ENCODE data around the gene DSCAM. TPM values are rescaled to one million over a fixed set of nuclear protein-coding genes. Genes with fewer than 3 reads are reported as not detected.
"Not testable (repeated sequence)": the region's sequence is repeated elsewhere in the genome, so short reads cannot be mapped to it uniquely, and the experiment has no call there.

The DSCAM gene
- total RNA-seq, 3 donors from 2014 or later: not detected

DNA sequence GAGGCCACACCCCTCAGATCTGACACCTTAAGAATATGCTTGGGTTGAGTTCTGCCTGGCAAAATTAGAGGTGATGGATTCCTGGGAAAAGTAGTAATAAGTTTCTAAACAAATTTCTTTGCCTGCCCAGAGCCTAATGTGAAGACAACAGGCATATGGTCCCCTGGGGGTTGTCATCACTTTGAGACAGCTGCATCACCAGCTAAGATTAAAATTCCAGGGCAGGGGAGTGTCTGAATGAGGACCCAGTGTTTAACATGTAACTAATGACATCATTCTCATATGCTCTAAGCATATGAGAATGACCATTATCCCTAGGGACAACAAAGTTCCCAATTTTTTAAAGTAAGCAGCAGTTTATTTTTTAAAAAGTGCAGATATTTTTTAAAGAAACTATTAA lies 547.5 kb downstream of the DSCAM start:
- H3K4me3 Mint-ChIP-seq: no peak overlapping the region

DNA sequence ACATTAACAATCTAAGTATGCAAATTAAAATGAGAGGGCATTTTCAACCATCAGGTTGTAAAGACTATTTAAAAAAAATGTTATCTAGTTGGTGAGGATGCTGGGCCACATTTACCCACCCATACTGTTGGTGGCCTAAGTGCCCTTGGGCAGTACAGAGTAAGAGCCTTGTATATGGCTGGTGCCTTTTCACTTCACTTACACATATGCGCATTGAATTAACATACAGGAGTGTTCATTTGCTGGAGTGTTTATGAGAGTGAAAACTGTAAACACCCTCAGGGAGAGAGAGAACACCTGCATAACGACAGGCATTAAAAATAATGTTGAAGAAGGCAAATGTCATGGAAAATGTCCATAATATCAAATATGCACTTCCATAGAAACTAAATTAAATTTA lies 552.6 kb downstream of the DSCAM start:
- Mint-ChIP-seq H3K36me3 (ENCODE audit: insufficient read depth) (no peaks in the 10 kb centered on the region), H3K4me3 (no peak overlapping the region), H3K9me3 (peaks cover 3% of the 10 kb centered on the region), H3K4me1 (ENCODE audit: low read depth) (no peaks in the 10 kb centered on the region), H3K27me3 (ENCODE audit: low read depth) (peaks cover 4% of the 10 kb centered on the region)
- DNase-seq (no peak), ATAC-seq (no peak)

More for the DNA sequence above, 547.5 kb downstream of the DSCAM start:
- Mint-ChIP-seq H3K9me3 (peaks cover 16% of the 10 kb centered on the region), H3K4me1 (ENCODE audit: low read depth) (no peaks in the 10 kb centered on the region), H3K27me3 (ENCODE audit: low read depth) (no peaks in the 10 kb centered on the region), H3K36me3 (ENCODE audit: insufficient read depth) (no peaks in the 10 kb centered on the region)
- ATAC-seq (no peak), DNase-seq (no peak)

DNA sequence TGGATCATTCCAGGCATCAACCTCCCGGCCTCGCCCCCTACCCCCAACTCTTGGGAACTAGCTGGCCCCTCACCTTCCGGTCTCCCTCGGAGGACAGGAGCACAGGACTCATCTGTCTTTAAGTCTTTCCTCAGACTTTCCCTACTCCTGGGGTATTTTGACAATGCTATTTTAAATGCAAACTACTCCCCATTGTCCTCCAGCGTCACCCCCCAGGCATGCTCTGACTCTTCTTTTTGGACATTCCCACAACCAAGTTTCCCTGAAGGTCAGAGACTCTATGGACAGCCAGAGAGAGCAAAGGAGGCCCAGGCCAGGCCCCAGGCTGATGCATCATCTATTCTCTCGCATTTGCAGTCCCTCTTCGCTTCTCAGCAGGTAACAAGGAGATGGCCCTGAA lies 555.4 kb downstream of the DSCAM start:
- DNase-seq (no peak), ATAC-seq (no peak)
- H3K4me1 Mint-ChIP-seq (ENCODE audit: low read depth): no peaks in the 10 kb centered on the region
- peaks cover 4% of the 10 kb centered on the region for H3K27me3 Mint-ChIP-seq (ENCODE audit: low read depth)
- H3K9me3 Mint-ChIP-seq: peaks cover 3% of the 10 kb centered on the region
- no peak overlapping the region for H3K4me3 Mint-ChIP-seq
- H3K36me3 Mint-ChIP-seq (ENCODE audit: insufficient read depth): no peaks in the 10 kb centered on the region

DNA sequence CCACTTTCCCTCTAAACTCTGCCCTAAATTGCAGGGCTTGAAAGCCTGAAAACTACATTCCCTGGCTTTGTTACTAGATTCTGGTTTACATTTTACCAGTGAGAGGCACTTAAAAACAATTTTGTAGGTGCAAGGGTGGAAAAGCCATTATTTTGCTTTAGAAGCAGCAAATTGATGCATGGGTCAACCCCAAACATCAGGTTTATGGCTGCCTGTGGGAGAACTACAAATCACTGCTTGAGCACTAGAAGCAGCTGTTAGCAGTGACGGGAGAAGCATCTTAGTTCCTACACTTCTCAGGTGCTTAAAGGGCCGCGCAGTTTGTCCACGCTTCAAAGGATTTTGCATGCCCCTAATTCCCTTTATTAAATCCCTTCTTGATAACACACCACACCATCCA lies 562.5 kb downstream of the DSCAM start:
- no peak for ATAC-seq
- Mint-ChIP-seq H3K4me1 (ENCODE audit: low read depth) (no peaks in the 10 kb centered on the region), H3K4me3 (no peak overlapping the region)

DNA sequence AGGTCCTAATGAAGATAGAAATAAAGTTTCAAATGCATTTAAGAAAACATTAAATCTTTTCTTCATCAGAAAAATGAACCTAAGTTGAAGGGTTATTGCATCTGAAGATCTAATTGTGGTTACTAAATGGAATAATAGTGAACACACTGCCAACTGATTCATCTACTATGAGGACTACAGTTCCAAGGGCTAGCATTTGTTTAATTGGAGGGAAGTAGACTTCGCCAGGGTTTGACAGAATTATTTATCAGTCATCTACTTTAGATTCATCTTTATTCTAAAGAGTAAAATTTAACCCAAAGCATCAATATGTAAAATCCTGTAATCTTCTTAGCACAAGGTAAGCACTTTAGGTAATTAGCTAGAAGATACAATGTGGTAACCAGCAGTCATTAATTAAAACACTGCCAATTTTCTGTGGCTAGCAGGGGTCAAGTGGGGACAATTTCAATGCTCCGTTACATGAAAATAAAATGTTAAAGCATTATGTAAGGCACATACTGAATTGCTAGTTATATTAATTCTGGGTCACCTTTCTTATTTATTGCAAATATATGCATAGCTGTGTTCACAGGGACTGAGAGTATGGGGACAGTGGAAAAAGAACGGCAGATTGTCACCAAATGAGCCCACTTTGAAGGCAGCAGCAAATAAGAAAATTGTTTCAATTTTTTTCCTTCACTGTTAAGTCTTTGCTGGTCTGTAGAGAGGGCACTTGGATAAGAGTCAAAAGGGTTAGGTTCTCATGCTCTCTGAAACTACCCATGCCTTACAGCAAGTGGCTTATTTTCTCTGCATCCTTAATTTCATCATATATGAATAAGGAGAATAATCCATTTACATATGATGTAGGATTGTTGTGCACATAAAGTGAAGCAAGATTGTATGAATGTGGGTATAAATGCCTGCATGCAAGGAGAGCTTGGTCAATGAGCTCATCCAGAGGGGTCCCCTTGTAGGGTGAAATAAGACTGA lies 563.8 kb downstream of the DSCAM start:
- ATAC-seq (no peak), DNase-seq (no peak)
- H3K36me3 Mint-ChIP-seq (ENCODE audit: insufficient read depth): no peaks in the 10 kb centered on the region
- no peaks in the 10 kb centered on the region for H3K4me1 Mint-ChIP-seq (ENCODE audit: low read depth)
- H3K4me3 Mint-ChIP-seq: no peak overlapping the region
- H3K9me3 Mint-ChIP-seq: peaks cover 6% of the 10 kb centered on the region
- no peaks in the 10 kb centered on the region for H3K27me3 Mint-ChIP-seq (ENCODE audit: low read depth)

More for the DNA sequence above, 562.5 kb downstream of the DSCAM start:
- peaks cover 6% of the 10 kb centered on the region for H3K9me3 Mint-ChIP-seq
- H3K36me3 Mint-ChIP-seq (ENCODE audit: insufficient read depth): no peaks in the 10 kb centered on the region
- no peaks in the 10 kb centered on the region for H3K27me3 Mint-ChIP-seq (ENCODE audit: low read depth)
- no peak for DNase-seq

DNA sequence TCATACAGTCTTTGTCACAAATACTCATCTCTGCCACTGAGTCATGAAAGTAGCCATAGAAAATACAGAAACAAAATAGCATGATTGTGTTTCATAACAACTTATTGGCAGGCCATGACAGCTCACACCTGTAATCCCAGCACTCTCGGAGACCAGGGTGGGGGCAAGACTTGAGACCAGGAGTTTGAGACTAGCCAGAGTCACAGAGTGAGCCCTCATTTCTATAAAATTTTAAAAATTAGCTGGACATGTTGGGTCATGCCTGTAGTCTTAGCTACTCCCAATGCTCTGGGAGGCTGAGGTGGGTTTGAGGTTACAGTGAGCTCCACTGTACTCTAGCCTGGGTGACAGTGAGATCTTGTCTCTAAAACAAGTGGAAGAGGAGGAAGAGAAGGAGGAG lies 568.6 kb downstream of the DSCAM start:
- ATAC-seq (no peak), DNase-seq (no peak)
- H3K27me3 Mint-ChIP-seq (ENCODE audit: low read depth): no peaks in the 10 kb centered on the region
- H3K36me3 Mint-ChIP-seq (ENCODE audit: insufficient read depth): no peaks in the 10 kb centered on the region
- no peaks in the 10 kb centered on the region for H3K4me1 Mint-ChIP-seq (ENCODE audit: low read depth)
- no peak overlapping the region for H3K4me3 Mint-ChIP-seq
- H3K9me3 Mint-ChIP-seq: peaks cover 12% of the 10 kb centered on the region

DNA sequence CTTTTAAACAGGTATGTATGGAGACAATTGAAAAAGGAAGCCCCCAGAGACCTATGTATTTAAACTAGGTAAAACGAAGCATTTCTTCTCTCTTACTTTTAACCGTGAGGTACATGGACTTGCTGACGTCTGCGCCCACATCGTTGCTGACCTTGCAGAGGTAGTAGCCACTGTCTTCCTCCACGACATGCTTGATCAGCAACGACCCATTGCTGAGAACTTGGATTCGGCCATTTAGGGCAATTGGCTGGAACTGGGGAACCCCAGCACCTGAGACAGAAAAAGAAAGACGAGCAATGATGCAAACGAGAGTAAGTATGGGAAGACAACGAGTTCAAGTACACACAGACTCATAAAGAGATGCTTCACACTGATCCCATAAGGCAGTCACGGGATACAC lies 571.0 kb downstream of the DSCAM start:
- H3K27me3 Mint-ChIP-seq (ENCODE audit: low read depth): no peaks in the 10 kb centered on the region
- H3K9me3 Mint-ChIP-seq: peaks cover 12% of the 10 kb centered on the region
- no peaks in the 10 kb centered on the region for H3K36me3 Mint-ChIP-seq (ENCODE audit: insufficient read depth)
- no peak overlapping the region for H3K4me3 Mint-ChIP-seq
- H3K4me1 Mint-ChIP-seq (ENCODE audit: low read depth): no peaks in the 10 kb centered on the region
- DNase-seq: no peak
- ATAC-seq: no peak

DNA sequence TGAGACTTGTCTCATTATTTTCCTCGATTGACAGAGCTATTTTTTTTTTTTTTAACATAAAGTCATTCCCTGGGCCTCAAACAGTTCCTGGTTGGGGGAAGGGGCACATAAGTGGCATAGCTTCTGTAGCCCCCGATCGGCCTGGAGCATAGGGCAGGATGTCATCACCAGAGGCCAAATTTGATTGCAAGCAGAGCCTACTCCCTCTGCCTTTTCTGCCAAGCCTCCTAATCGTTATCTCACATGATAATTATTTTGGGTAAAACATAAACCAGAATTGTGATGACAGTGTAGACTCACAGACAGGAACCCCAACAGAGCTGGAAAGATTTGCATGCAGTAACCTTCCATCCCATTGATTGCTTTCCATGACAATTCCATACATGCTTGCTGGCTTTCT lies 574.9 kb downstream of the DSCAM start:
- ATAC-seq: no peak
- H3K4me3 Mint-ChIP-seq: no peak overlapping the region

DNA sequence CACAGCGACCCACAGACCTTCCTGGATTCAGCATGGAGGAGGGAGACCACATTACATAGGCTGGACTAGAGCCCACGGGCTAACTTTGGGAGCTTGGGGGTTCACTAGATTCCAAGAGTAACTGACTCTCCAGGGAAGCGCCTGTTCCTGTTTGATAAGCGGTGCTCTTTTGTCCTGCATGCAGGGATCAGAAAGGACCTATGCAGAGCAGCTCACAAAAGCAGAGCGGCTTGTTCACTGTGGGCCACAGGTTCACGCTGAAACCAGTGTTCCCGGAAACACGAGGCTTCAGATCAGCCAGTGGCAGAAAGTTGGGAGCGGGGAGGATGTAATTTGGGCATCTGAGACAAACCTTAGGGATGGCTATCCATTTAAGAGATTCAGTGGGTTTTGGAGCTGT lies 575.8 kb downstream of the DSCAM start:
- DNase-seq (no peak), ATAC-seq (no peak)
- H3K36me3 Mint-ChIP-seq (ENCODE audit: insufficient read depth): no peaks in the 10 kb centered on the region
- H3K4me3 Mint-ChIP-seq: no peak overlapping the region
- peaks cover 12% of the 10 kb centered on the region for H3K9me3 Mint-ChIP-seq
- H3K27me3 Mint-ChIP-seq (ENCODE audit: low read depth): no peaks in the 10 kb centered on the region
- H3K4me1 Mint-ChIP-seq (ENCODE audit: low read depth): no peaks in the 10 kb centered on the region

More for the DNA sequence above, 574.9 kb downstream of the DSCAM start:
- DNase-seq: no peak
- no peaks in the 10 kb centered on the region for H3K4me1 Mint-ChIP-seq (ENCODE audit: low read depth)
- H3K27me3 Mint-ChIP-seq (ENCODE audit: low read depth): no peaks in the 10 kb centered on the region
- no peaks in the 10 kb centered on the region for H3K36me3 Mint-ChIP-seq (ENCODE audit: insufficient read depth)
- peaks cover 12% of the 10 kb centered on the region for H3K9me3 Mint-ChIP-seq

DNA sequence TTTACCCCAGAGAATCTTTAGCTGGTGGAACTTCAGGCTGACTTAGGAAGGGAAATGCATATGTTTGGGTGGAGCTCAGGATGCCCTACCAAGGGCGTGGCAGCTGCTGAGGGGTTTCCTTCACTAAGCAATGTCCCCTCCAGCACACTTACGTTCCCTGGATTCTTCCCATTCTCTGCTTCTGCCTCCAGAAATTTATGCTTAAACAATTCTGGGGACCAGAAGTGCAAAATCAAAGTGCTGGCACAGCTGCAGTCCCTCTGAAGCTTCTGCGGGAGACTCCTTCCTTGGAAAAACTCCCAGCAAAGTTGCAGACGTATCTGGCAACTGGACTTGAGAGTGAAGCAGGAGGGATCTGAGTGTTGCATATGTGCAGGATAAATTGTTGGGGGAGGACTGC lies 576.9 kb downstream of the DSCAM start:
- no peak overlapping the region for H3K4me3 Mint-ChIP-seq
- H3K27me3 Mint-ChIP-seq (ENCODE audit: low read depth): no peaks in the 10 kb centered on the region
- DNase-seq (no peak), ATAC-seq (no peak)
- H3K4me1 Mint-ChIP-seq (ENCODE audit: low read depth): no peaks in the 10 kb centered on the region
- H3K9me3 Mint-ChIP-seq: peaks cover 9% of the 10 kb centered on the region
- H3K36me3 Mint-ChIP-seq (ENCODE audit: insufficient read depth): no peaks in the 10 kb centered on the region

DNA sequence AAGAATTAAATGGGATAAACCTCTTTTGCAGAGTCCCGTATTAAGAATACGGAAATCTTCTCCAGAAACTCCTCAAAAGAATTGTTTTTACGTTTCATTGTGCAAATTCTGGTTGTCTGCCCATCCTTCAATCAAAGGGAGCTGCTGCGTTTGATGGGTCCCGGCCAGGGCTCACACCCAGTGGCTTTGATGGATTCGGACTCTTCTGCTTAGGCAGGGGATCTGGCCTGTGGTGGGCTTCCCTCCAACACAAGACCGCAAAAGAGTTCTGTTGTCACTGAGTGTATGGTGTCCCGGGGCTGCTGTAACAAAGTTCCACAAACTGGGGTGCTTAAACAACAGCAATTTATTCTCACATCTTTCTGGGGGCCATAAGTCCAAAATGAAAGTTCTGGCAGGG lies 577.7 kb downstream of the DSCAM start:
- DNase-seq (no peak), ATAC-seq (no peak)
- H3K27me3 Mint-ChIP-seq (ENCODE audit: low read depth): no peaks in the 10 kb centered on the region
- no peaks in the 10 kb centered on the region for H3K36me3 Mint-ChIP-seq (ENCODE audit: insufficient read depth)
- no peak overlapping the region for H3K4me3 Mint-ChIP-seq
- no peaks in the 10 kb centered on the region for H3K4me1 Mint-ChIP-seq (ENCODE audit: low read depth)
- H3K9me3 Mint-ChIP-seq: peaks cover 7% of the 10 kb centered on the region

DNA sequence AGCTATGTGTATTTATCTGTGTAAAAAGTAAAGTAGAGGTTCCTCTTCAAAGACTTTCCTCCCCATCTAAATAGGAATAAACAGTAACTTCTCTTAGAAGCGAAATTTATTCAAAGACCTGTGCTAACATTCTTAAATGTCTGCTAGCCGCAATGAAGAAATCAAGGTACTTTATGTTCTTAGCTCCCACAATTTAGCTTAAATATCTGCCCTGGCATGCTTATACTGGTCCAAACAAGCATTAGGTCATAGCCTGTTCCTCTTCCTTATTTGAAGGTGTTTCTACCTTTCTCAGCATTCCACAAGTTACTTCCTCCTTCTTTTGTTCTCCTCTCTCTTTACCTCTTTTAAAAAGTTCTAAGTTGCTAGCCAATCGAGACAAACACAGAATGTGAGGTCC lies 588.5 kb downstream of the DSCAM start:
- H3K9me3 Mint-ChIP-seq; ATAC-seq; H3K36me3 Mint-ChIP-seq (ENCODE audit: insufficient read depth); H3K27me3 Mint-ChIP-seq (ENCODE audit: low read depth); H3K4me1 Mint-ChIP-seq (ENCODE audit: low read depth); H3K4me3 Mint-ChIP-seq; DNase-seq: not testable (repeated sequence)

DNA sequence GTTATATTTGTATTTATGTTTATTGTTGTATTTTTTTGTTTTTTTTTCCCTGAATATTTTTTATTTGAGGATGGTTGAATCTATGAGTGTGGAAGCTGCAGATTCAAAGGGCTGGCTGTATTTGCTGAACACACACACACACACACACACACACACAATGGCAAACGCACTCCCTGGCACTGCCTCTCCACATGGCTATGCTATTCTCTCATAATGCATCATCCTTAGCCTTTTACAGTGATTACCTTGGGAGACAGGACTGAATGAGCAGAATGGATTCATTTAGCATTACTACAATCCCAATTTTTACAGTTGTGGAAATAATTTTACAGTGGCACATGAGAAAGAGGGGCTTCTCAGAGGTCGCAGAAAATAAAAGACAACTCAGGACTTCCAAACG lies 589.6 kb downstream of the DSCAM start:
- H3K27me3 Mint-ChIP-seq (ENCODE audit: low read depth): no peaks in the 10 kb centered on the region
- DNase-seq: no peak
- H3K4me1 Mint-ChIP-seq (ENCODE audit: low read depth): no peaks in the 10 kb centered on the region
- H3K4me3 Mint-ChIP-seq: no peak overlapping the region
- no peak for ATAC-seq
- no peaks in the 10 kb centered on the region for H3K36me3 Mint-ChIP-seq (ENCODE audit: insufficient read depth)
- no peaks in the 10 kb centered on the region for H3K9me3 Mint-ChIP-seq

DNA sequence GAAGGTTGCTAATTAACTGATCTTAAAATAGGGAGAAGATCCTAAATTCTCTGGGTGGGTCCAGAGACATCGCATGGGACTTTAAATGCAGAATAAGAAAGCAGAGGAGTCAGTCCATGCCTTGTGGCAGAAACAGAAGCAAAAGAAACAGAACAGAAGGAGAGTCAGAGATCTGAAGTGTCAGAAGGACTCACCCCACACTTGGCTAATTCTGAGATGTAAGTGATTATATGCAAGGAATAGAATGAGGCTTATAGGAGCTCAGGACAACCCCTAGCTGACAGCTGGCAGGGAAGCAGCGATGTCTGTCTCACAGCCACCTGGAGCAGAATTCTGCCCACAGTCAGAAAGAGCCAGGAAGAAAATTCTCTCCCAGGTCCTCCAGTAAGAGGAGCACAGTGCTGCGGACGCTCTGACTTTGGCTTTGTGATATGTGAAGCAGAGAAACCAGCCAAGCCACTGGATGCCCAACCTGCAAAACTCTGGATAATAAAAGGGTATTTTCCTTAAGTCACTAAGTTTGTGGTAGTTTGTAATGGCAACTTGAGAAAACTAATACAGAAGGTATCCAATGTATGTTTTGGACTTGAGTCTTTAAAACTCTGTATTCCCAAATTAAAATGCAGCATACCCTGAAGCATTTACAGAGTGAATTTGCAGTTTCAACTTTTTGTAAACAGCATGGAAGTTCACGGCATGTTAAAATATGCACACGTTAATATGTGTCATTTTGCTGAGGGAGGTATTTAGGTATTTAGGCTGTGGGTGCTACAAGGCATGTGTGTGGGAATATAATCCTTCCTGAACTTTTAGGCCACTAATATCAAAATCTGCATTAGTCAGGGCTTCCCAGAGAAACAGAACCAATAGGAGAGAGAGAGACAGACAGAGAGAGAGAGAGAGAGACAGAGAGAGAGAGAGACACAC lies 591.2 kb downstream of the DSCAM start:
- DNase-seq: no peak
- Mint-ChIP-seq H3K9me3 (peaks cover 3% of the 10 kb centered on the region), H3K36me3 (ENCODE audit: insufficient read depth) (no peaks in the 10 kb centered on the region), H3K4me1 (ENCODE audit: low read depth) (no peaks in the 10 kb centered on the region), H3K4me3 (no peak overlapping the region), H3K27me3 (ENCODE audit: low read depth) (no peaks in the 10 kb centered on the region)
- no peak for ATAC-seq

Data from activated T-cell treated with anti-CD3 and anti-CD28 coated beads, Interleukin-2, amount 50 U/mL, for 4 hours (primary cell).